GM18499 (cell line): ENCODE results near the gene MPZL2.

ENCODE experiments used
- ATAC-seq: cut with Tn5 transposase; IDR thresholded peaks from one replicate; pipeline ENCODE4 v1.9.1; 2021; ENCODE audit warnings: moderate number of reproducible peaks; ENCODE audit not compliant: insufficient read depth, unreplicated experiment

MPZL2 gene

GRCh38 chr11:118286545-118286944 is 22.4 kb upstream of the MPZL2 start:
- no peak for ATAC-seq

- ATAC-seq, result no peak
These were observed 19.8 kb upstream of the MPZL2 start for GRCh38 chr11:118283756-118284350.

- ATAC-seq, result no peak
These were observed 19.0 kb upstream of the MPZL2 start for GRCh38 chr11:118283037-118283636.

- no peak for ATAC-seq
These were observed 18.5 kb upstream of the MPZL2 start for GRCh38 chr11:118282606-118283005.

GRCh38 chr11:118281284-118281683 is 17.2 kb upstream of the MPZL2 start:
- ATAC-seq, result no peak

GRCh38 chr11:118277312-118277711 is 13.2 kb upstream of the MPZL2 start:
- no peak for ATAC-seq

- ATAC-seq, result no peak
These were observed 12.3 kb upstream of the MPZL2 start for GRCh38 chr11:118276422-118276821.

- no peak for ATAC-seq
These were observed 11.1 kb upstream of the MPZL2 start for GRCh38 chr11:118275176-118275575.

- no peak for ATAC-seq
These were observed 10.1 kb upstream of the MPZL2 start for GRCh38 chr11:118274186-118274585.

GRCh38 chr11:118272001-118272400 is 7.9 kb upstream of the MPZL2 start:
- no peak for ATAC-seq

- ATAC-seq, result no peak
These were observed 3.4 kb upstream of the MPZL2 start for GRCh38 chr11:118267486-118267885.

- ATAC-seq, result no peak
These were observed 1.9 kb upstream of the MPZL2 start for GRCh38 chr11:118265954-118266353.

- ATAC-seq, result no peak
These were observed 720 bp upstream of the MPZL2 start for GRCh38 chr11:118264569-118265465.

- ATAC-seq, result no peak
These were observed 985 bp downstream of the MPZL2 start for GRCh38 chr11:118263112-118263511.

GRCh38 chr11:118260353-118260752 is 3.7 kb downstream of the MPZL2 start:
- ATAC-seq, result no peak

- ATAC-seq, result no peak
These were observed 5.0 kb downstream of the MPZL2 start for GRCh38 chr11:118259138-118259537.

GRCh38 chr11:118258410-118258809 is 5.7 kb downstream of the MPZL2 start:
- no peak for ATAC-seq

- ATAC-seq, result no peak
These were observed 11.4 kb downstream of the MPZL2 start for GRCh38 chr11:118252688-118253087.

- ATAC-seq, result no peak
These were observed 12.0 kb downstream of the MPZL2 start, which contains the start of gene MPZL3 for GRCh38 chr11:118251858-118252652. Gene MPZL3 (minus strand): TSS chr11:118252365. CDS start chr11:118252294, 71 bp downstream.

GRCh38 chr11:118247041-118247440 is 17.1 kb downstream of the MPZL2 start:
- no peak for ATAC-seq
